Liver (tissue), 9 donors: ENCODE results near the gene DTYMK. TPM values are rescaled to one million over a fixed set of nuclear protein-coding genes. Genes with fewer than 3 reads are reported as not detected.

Experiments
- DNase-seq: peaks from one replicate; pipeline ENCODE4 v3.0.0-alpha.2; 2017; ENCODE audit warnings: low spot score
- H3K27ac ChIP-seq, 2 donors: one replicate each; pipeline ENCODE4 v1.7.0; 2013; ENCODE audit warnings: inconsistent platforms in 2 of 2, low read length in 2 of 2, control low read depth in 1 of 2, low read depth in 1 of 2, mild to moderate bottlenecking in 1 of 2
- H3K27me3 ChIP-seq, 4 donors: one replicate each; pipeline versions ENCODE4 v1.6.1 to v1.7.0; 2013; ENCODE audit warnings: low read length in 3 of 4, inconsistent platforms in 1 of 4, mild to moderate bottlenecking in 1 of 4, moderate library complexity in 1 of 4; ENCODE audit not compliant: control insufficient read depth in 4 of 4, insufficient read depth in 4 of 4
- H3K36me3 ChIP-seq, 4 donors: one replicate each; pipeline versions ENCODE4 v1.6.1 to v1.7.0; 2013; ENCODE audit warnings: low read length in 3 of 4, mild to moderate bottlenecking in 3 of 4, low read depth in 1 of 4, moderate library complexity in 1 of 4; ENCODE audit not compliant: control insufficient read depth in 4 of 4, insufficient read depth in 3 of 4
- H3K4me1 ChIP-seq, 4 donors: one replicate each; pipeline versions ENCODE4 v1.6.1 to v1.7.0; 2013; ENCODE audit warnings: low read length in 3 of 4, mild to moderate bottlenecking in 3 of 4, moderate library complexity in 1 of 4; ENCODE audit not compliant: control insufficient read depth in 4 of 4, insufficient read depth in 4 of 4
- H3K4me3 ChIP-seq, 3 donors: one replicate each; pipeline versions ENCODE4 v1.6.1 to v1.7.0; 2013; ENCODE audit warnings: low read length in 3 of 3, control low read depth in 1 of 3, low read depth in 1 of 3, mild to moderate bottlenecking in 1 of 3
- H3K9ac ChIP-seq, 2 donors: one replicate each; pipeline ENCODE4 v1.7.0; 2013; ENCODE audit warnings: low read length in 2 of 2, mild to moderate bottlenecking in 2 of 2, moderate library complexity in 2 of 2, control low read depth in 1 of 2, low read depth in 1 of 2
- H3K9me3 ChIP-seq, 4 donors: one replicate each; pipeline versions ENCODE4 v1.6.1 to v1.7.0; 2013; ENCODE audit warnings: low read length in 3 of 4; ENCODE audit not compliant: control insufficient read depth in 4 of 4
- ATF3 ChIP-seq: IDR thresholded peaks from 2 replicates; pipeline ENCODE4 v1.6.1; 2016; ENCODE audit warnings: antibody characterized with exemption
- EGR1 ChIP-seq, 2 donors: IDR thresholded peaks; 2 replicates each; pipeline ENCODE4 v1.6.1; 2016 to 2018; ENCODE audit warnings: antibody characterized with exemption in 2 of 2, low read depth in 2 of 2
- FOXA1 ChIP-seq: IDR thresholded peaks from 2 replicates; pipeline ENCODE4 v1.6.1; 2016; ENCODE audit warnings: antibody characterized with exemption
- FOXA2 ChIP-seq: IDR thresholded peaks from 2 replicates; pipeline ENCODE4 v1.6.1; 2016; ENCODE audit warnings: antibody characterized with exemption
- GABPA ChIP-seq, 2 donors: IDR thresholded peaks in 1 of 2; conservative IDR thresholded peaks in 1 of 2; 2 replicates each; pipeline ENCODE4 v1.6.1; 2016; ENCODE audit warnings: antibody characterized with exemption in 2 of 2, mild to moderate bottlenecking in 1 of 2, moderate library complexity in 1 of 2
- HNF4A ChIP-seq, 2 donors: conservative IDR thresholded peaks; 2 replicates each; pipeline ENCODE4 v1.6.1; 2016; ENCODE audit warnings: antibody characterized with exemption in 2 of 2, mild to moderate bottlenecking in 2 of 2
- HNF4G ChIP-seq: IDR thresholded peaks from 2 replicates; pipeline ENCODE4 v1.6.1; 2016; ENCODE audit warnings: antibody characterized with exemption
- JUND ChIP-seq, 2 donors: IDR thresholded peaks; 2 replicates each; pipeline ENCODE4 v1.6.1; 2016; ENCODE audit warnings: antibody characterized with exemption in 2 of 2
- NR2F2 ChIP-seq: IDR thresholded peaks from 2 replicates; pipeline ENCODE4 v1.6.1; 2016; ENCODE audit warnings: antibody characterized with exemption
- RAD21 ChIP-seq, 2 donors: IDR thresholded peaks; 2 replicates each; pipeline ENCODE4 v1.6.1; 2016; ENCODE audit warnings: antibody characterized with exemption in 2 of 2, mild to moderate bottlenecking in 2 of 2
- REST ChIP-seq: IDR thresholded peaks from 2 replicates; pipeline ENCODE4 v1.6.1; 2016; ENCODE audit warnings: antibody characterized with exemption, mild to moderate bottlenecking
- RXRA ChIP-seq, 2 donors: IDR thresholded peaks; 2 replicates each; pipeline ENCODE4 v1.6.1; 2017 to 2018; ENCODE audit warnings: antibody characterized with exemption in 2 of 2, mild to moderate bottlenecking in 1 of 2
- SP1 ChIP-seq: IDR thresholded peaks from 2 replicates; pipeline ENCODE4 v1.6.1; 2018; ENCODE audit warnings: antibody characterized with exemption, mild to moderate bottlenecking
- YY1 ChIP-seq: IDR thresholded peaks from 2 replicates; pipeline ENCODE4 v1.6.1; 2016; ENCODE audit warnings: antibody characterized with exemption, mild to moderate bottlenecking
- WGBS: extraction: QIAGEN DNeasy Blood & Tissue Kit; methylation state at CpG from one replicate; pipeline ENCODE4 v1.1.7; 2013; 5-methylcytosine and 5-hydroxymethylcytosine counted together
- polyA plus RNA-seq, 2 donors: library from polyadenylated mRNA; stranded (reverse) in 1 of 2; unstranded in 1 of 2; fragments of 200-250 nt in 1 of 2; fragments of >200 nt in 1 of 2; fragmentation: Nextera tagmentation in 1 of 2; extraction: Ambion mirVana in 1 of 2; gene quantifications; one replicate each; pipeline versions ENCODE4 v1.2.1 to v1.2.3, GENCODE V29; 2013 to 2015
- total RNA-seq, 2 donors: library from RNA; depleted of rRNA; stranded (reverse); fragments of >200 nt; gene quantifications; one replicate each; pipeline ENCODE4 v1.2.3, GENCODE V29; 2014
- TF ChIP-seq, protein P1 (sequence below): IDR thresholded peaks from 2 replicates; pipeline ENCODE4 v1.6.1; 2016; ENCODE audit warnings: antibody characterized with exemption
- donor health status: healthy.
- donor health status: healthy.
- donor health status: healthy.
- donor health status: healthy.
- donor health status: healthy.

DTYMK gene
- total and polyA plus RNA-seq, 4 donors: 5.5 to 17.7 (median 14.5) TPM

- peaks cover 0 to 6% (median 3%) of the 10 kb centered on the region in 4 donors for H3K4me1 ChIP-seq
- no peaks in the 10 kb centered on the region for H3K27me3 ChIP-seq
- WGBS: 94% methylated on average over 13 of the region's 13 CpGs
- no peaks in the 10 kb centered on the region for H3K9me3 ChIP-seq
- peaks cover 8 to 54% (median 26%) of the 10 kb centered on the region in 4 donors for H3K36me3 ChIP-seq
- H3K4me3 ChIP-seq: no peak overlapping the region
- H3K27ac ChIP-seq: no peak overlapping the region
- H3K9ac ChIP-seq: no peak overlapping the region
- TF ChIP-seq EGR1 (IDR thresholded peaks at IDR 0.05; ENCODE audit: low read depth in 2 of 2) (no peak), HNF4A (conservative IDR thresholded peaks at IDR 0.05) (no peak), NR2F2 (no peak), FOXA1 (no peak), FOXA2 (no peak), JUND (IDR thresholded peaks at IDR 0.05) (no peak)
- TF ChIP-seq, protein P1, sequence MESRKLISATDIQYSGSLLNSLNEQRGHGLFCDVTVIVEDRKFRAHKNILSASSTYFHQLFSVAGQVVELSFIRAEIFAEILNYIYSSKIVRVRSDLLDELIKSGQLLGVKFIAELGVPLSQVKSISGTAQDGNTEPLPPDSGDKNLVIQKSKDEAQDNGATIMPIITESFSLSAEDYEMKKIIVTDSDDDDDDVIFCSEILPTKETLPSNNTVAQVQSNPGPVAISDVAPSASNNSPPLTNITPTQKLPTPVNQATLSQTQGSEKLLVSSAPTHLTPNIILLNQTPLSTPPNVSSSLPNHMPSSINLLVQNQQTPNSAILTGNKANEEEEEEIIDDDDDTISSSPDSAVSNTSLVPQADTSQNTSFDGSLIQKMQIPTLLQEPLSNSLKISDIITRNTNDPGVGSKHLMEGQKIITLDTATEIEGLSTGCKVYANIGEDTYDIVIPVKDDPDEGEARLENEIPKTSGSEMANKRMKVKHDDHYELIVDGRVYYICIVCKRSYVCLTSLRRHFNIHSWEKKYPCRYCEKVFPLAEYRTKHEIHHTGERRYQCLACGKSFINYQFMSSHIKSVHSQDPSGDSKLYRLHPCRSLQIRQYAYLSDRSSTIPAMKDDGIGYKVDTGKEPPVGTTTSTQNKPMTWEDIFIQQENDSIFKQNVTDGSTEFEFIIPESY: no peak
- no peak for DNase-seq
Observed at GRCh38 chr2:241653210-241653750, 33.3 kb downstream of the DTYMK start.

DNA sequence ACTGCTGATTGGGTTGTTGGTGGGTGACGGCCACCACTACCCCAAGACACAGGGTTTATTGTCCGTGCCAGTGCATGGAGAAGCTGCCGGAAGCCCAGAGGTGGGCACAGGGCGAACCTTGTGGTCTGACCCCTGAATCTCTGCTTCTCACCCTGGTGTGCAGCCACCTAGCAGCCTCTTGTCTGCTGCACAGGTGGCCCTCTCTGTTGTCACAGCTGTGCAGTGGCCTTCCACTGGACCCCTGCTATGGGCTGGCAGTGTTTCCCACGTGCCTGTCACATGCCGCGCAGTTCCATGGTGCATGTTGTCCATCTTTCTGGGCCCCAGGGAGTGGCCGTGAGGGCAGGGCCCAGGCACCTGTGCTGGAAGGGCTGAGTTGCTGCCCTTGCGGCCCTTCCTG is 33.9 kb downstream of the DTYMK start:
- Histone ChIP-seq H3K9ac (no peak overlapping the region), H3K27me3 (no peaks in the 10 kb centered on the region), H3K4me3 (no peak overlapping the region), H3K36me3 (peaks cover 8 to 51% (median 26%) of the 10 kb centered on the region in 4 donors), H3K9me3 (no peaks in the 10 kb centered on the region), H3K4me1 (peaks cover 0 to 6% (median 3%) of the 10 kb centered on the region in 4 donors), H3K27ac (no peak overlapping the region)
- no peak for DNase-seq
- TF ChIP-seq RAD21 (IDR thresholded peaks at IDR 0.05) (no peak), YY1 (no peak)
- 98% methylated on average over 9 of the region's 9 CpGs for WGBS

- H3K9ac ChIP-seq: no peak overlapping the region
Observed at GRCh38 chr2:241652142-241652541, 34.5 kb downstream of the DTYMK start.

DNA sequence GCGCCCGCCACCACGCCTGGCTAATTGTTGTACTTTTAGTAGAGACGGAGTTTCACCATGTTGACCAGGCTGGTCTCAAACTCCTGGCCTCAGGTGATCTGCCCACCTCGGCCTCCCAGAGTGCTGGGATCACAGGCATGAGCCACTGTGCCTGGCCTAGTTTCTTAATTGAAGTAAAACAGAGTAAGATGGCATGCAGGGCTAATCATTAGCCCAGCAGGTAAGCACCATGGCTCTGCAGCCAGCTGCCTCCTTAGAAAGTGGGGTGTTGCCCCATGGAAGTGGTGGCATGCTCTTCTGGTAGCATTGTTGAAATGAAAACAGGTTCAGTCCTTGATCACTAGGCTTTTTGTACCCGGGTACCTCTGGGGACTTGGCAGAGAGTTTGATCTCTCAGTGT is 36.7 kb downstream of the DTYMK start:
- Histone ChIP-seq H3K36me3 (peaks cover 5 to 33% (median 18%) of the 10 kb centered on the region in 4 donors), H3K9ac (no peak overlapping the region), H3K4me1 (peaks cover 0 to 6% (median 3%) of the 10 kb centered on the region in 4 donors), H3K9me3 (no peaks in the 10 kb centered on the region), H3K4me3 (no peak overlapping the region), H3K27me3 (no peaks in the 10 kb centered on the region), H3K27ac (no peak overlapping the region)
- 91% methylated on average over 6 of the region's 6 CpGs for WGBS
- DNase-seq: no peak
- no peak for TF ChIP-seq ATF3
- TF ChIP-seq EGR1 (IDR thresholded peaks at IDR 0.05; ENCODE audit: low read depth in 2 of 2): no peak
- no peak for TF ChIP-seq HNF4G
- TF ChIP-seq RAD21 (IDR thresholded peaks at IDR 0.05): no peak
- TF ChIP-seq GABPA (IDR thresholded peaks at IDR 0.05 in 1 of 2, conservative IDR thresholded peaks at IDR 0.05 in 1 of 2): no peak
- no peak for TF ChIP-seq REST
- no peak for TF ChIP-seq SP1
- no peak for TF ChIP-seq FOXA2
- TF ChIP-seq NR2F2: no peak
- no peak for TF ChIP-seq HNF4A (conservative IDR thresholded peaks at IDR 0.05)
- no peak for TF ChIP-seq RXRA (IDR thresholded peaks at IDR 0.05)

More at GRCh38 chr2:241652142-241652541, 34.5 kb downstream of the DTYMK start:
- Histone ChIP-seq H3K4me3 (no peak overlapping the region), H3K9me3 (no peaks in the 10 kb centered on the region), H3K27ac (no peak overlapping the region), H3K27me3 (no peaks in the 10 kb centered on the region), H3K4me1 (peaks cover 0 to 6% (median 3%) of the 10 kb centered on the region in 4 donors), H3K36me3 (peaks cover 8 to 48% (median 26%) of the 10 kb centered on the region in 4 donors)
- no peak for DNase-seq
- no peak for TF ChIP-seq JUND (IDR thresholded peaks at IDR 0.05)
- TF ChIP-seq SP1: no peak
- no peak for TF ChIP-seq FOXA1
- no peak for TF ChIP-seq RAD21 (IDR thresholded peaks at IDR 0.05)
- WGBS: 97% methylated on average over 9 of the region's 9 CpGs
